HG03432 (cell line): ENCODE measurements around the gene NEIL1.
"Not testable (repeated sequence)": the region's sequence is repeated elsewhere in the genome, so short reads cannot be mapped to it uniquely, and the experiment has no call there.

Experiments
- ATAC-seq: cut with Tn5 transposase; IDR thresholded peaks from one replicate; pipeline ENCODE4 v1.9.1; 2021; ENCODE audit warnings: mild to moderate bottlenecking, moderate library complexity; ENCODE audit not compliant: unreplicated experiment

NEIL1 gene

GRCh38 chr15:75346796-75347221, at the start of gene NEIL1:
NEIL1 (plus strand) TSS chr15:75347039; CDS start chr15:75348906, 1,867 bp downstream.
- ATAC-seq: no peak

- peak; percentile 57 for ATAC-seq
These were observed 48.1 kb upstream of the NEIL1 start for GRCh38 chr15:75298541-75299310.

GRCh38 chr15:75299311-75299688, 47.5 kb upstream of the NEIL1 start:
- peak; percentile 60 for ATAC-seq

- not testable (repeated sequence) for ATAC-seq
These were observed 46.8 kb upstream of the NEIL1 start for GRCh38 chr15:75300026-75300425.

- ATAC-seq: no peak
These were observed 44.5 kb upstream of the NEIL1 start for GRCh38 chr15:75302318-75302717.

GRCh38 chr15:75302753-75303152, 44.1 kb upstream of the NEIL1 start:
- not testable (repeated sequence) for ATAC-seq

GRCh38 chr15:75306188-75306587, 40.7 kb upstream of the NEIL1 start:
- ATAC-seq: no peak

GRCh38 chr15:75307778-75308390, 39.0 kb upstream of the NEIL1 start:
- no peak for ATAC-seq

GRCh38 chr15:75309711-75310110, 37.1 kb upstream of the NEIL1 start:
- ATAC-seq: no peak

GRCh38 chr15:75312548-75312947, 34.3 kb upstream of the NEIL1 start:
- ATAC-seq: not testable (repeated sequence)

GRCh38 chr15:75313116-75313845, 33.6 kb upstream of the NEIL1 start:
- no peak for ATAC-seq

- no peak for ATAC-seq
These were observed 32.1 kb upstream of the NEIL1 start for GRCh38 chr15:75314552-75315290.

GRCh38 chr15:75319231-75319897, 27.5 kb upstream of the NEIL1 start:
- not testable (repeated sequence) for ATAC-seq

GRCh38 chr15:75321711-75322110, 25.1 kb upstream of the NEIL1 start:
- ATAC-seq: no peak

GRCh38 chr15:75325922-75326321, 20.9 kb upstream of the NEIL1 start:
- no peak for ATAC-seq

- ATAC-seq: no peak
These were observed 19.8 kb upstream of the NEIL1 start for GRCh38 chr15:75327005-75327404.

- ATAC-seq: no peak
These were observed 19.3 kb upstream of the NEIL1 start for GRCh38 chr15:75327491-75327890.

- ATAC-seq: no peak
These were observed 18.1 kb upstream of the NEIL1 start for GRCh38 chr15:75328493-75329314.

- no peak for ATAC-seq
These were observed 17.3 kb upstream of the NEIL1 start for GRCh38 chr15:75329571-75329970.

GRCh38 chr15:75332093-75332492, 14.7 kb upstream of the NEIL1 start:
- not testable (repeated sequence) for ATAC-seq
